Gastroesophageal sphincter (tissue), 3 donors: Measurements from ENCODE around the gene ERCC1.

Experiments
- POLR2A ChIP-seq, 2 donors: fragments of 450-650 bp; IDR thresholded peaks; one replicate each; pipeline ENCODE4 v1.6.1; 2017; ENCODE audit warnings: antibody characterized with exemption in 2 of 2, mild to moderate bottlenecking in 2 of 2, moderate library complexity in 1 of 2
- POLR2AphosphoS5 ChIP-seq: sonication (generic); formaldehyde crosslinking; IDR thresholded peaks from one replicate; pipeline ENCODE4 v1.6.1; 2017; ENCODE audit warnings: antibody characterized with exemption
- TF ChIP-seq, protein P1 (sequence below), 4 experiments: fragments of 200-600 bp in 2 of 4; fragments of 450-650 bp in 2 of 4; sonication (generic) in 1 of 4; IDR thresholded peaks; one replicate each; pipeline ENCODE4 v1.5.1; 2017 to 2019; ENCODE audit warnings: antibody characterized with exemption in 4 of 4, mild to moderate bottlenecking in 2 of 4, moderate library complexity in 2 of 4

DNA sequence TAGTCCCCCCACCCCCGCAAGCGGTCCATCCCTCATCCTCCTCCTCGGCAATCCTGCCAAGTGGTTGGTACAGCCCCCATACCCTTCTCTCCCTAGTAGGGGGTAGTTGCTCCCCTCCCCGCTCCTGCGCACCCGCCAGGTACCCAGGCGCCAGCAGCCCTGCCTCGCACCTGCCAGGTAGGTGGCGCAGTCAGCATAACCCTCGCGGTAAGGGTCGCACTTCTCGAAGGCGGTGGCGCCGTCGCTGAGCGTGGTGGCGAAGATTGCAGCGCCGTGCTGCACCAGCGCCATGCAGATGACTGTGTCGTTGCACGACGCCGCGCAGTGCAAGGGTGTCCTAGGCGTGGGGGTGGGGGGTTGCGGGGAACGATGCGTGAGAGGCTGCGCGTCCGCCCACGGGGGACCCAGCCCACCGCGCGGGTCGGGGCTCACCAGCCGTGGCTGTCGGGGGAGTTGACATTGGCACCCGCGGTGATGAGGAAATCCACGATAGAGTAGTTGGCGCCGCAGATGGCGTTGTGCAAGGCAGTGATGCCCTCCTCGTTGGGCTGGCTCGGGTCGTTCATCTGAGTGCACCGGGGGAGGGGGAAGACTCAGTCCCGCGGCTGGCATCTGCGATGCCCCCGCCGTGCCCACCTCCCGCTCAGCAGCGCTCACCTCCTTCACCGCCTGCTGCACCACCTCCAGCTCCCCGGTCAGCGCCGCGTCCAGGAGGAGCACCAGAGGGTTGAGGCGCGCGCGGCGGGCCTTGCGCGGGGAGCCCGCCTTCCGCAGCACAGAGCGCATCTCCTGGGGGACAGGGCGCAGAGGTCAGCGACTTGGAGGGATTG lies 38.1 kb downstream of the ERCC1 start:
- TF ChIP-seq, protein P1, sequence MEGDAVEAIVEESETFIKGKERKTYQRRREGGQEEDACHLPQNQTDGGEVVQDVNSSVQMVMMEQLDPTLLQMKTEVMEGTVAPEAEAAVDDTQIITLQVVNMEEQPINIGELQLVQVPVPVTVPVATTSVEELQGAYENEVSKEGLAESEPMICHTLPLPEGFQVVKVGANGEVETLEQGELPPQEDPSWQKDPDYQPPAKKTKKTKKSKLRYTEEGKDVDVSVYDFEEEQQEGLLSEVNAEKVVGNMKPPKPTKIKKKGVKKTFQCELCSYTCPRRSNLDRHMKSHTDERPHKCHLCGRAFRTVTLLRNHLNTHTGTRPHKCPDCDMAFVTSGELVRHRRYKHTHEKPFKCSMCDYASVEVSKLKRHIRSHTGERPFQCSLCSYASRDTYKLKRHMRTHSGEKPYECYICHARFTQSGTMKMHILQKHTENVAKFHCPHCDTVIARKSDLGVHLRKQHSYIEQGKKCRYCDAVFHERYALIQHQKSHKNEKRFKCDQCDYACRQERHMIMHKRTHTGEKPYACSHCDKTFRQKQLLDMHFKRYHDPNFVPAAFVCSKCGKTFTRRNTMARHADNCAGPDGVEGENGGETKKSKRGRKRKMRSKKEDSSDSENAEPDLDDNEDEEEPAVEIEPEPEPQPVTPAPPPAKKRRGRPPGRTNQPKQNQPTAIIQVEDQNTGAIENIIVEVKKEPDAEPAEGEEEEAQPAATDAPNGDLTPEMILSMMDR (IDR thresholded peaks at IDR 0.05): no peak
- TF ChIP-seq POLR2AphosphoS5 (no peak), POLR2A (IDR thresholded peaks at IDR 0.05) (no peak)
